ENCODE measurements around the gene MAP1B.

DNA sequence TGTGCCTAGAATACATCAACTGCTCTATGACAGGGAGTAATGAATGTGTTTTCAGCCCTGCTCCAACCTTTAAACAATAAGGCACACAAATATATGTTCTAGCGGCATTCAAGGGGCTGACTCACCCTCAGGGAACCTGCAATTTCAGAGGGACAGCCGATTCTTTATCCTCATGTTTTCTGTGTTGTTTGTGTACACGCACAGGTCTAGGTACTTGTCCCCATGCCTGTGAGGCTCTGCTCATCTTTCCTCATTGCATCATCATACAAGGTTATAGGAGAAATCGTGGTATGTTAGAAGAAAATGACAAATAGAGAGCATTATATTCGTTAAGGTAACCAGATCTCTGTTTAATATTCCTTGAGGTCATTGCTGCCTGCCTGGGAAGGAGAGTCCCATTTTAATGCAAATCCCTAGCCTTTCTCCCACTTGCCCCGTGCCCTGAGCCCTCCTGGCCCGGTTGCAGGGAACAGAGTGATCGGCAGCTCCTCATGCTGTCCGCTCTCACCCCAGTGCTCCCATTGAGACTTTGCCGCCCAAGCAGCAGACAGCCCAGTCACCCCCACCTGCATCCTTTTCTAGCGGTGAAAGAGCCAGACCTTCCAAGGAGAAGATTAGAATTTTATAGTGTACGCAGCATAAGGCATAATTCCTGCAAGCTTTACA lies 14.6 kb downstream of the MAP1B start:
- TF ChIP-seq SNRNP70 (optimal IDR thresholded peaks at IDR 0.05; ENCODE audit: low read depth, low read length) = no peak
- TF ChIP-seq, protein P1, sequence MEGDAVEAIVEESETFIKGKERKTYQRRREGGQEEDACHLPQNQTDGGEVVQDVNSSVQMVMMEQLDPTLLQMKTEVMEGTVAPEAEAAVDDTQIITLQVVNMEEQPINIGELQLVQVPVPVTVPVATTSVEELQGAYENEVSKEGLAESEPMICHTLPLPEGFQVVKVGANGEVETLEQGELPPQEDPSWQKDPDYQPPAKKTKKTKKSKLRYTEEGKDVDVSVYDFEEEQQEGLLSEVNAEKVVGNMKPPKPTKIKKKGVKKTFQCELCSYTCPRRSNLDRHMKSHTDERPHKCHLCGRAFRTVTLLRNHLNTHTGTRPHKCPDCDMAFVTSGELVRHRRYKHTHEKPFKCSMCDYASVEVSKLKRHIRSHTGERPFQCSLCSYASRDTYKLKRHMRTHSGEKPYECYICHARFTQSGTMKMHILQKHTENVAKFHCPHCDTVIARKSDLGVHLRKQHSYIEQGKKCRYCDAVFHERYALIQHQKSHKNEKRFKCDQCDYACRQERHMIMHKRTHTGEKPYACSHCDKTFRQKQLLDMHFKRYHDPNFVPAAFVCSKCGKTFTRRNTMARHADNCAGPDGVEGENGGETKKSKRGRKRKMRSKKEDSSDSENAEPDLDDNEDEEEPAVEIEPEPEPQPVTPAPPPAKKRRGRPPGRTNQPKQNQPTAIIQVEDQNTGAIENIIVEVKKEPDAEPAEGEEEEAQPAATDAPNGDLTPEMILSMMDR (IDR thresholded peaks at IDR 0.05 in 2 of 3, conservative IDR thresholded peaks at IDR 0.05 in 1 of 3; ENCODE audit: insufficient read depth in 2 of 3, low read depth in 1 of 3, low read length in 3 of 3) = no peak
- no peak for TF ChIP-seq CEBPB (tag; IDR thresholded peaks at IDR 0.05)
- no peak for TF ChIP-seq POLR2A (conservative IDR thresholded peaks at IDR 0.05)
- no peak for TF ChIP-seq EZH2 (IDR thresholded peaks at IDR 0.05; ENCODE audit: borderline replicate concordance, low read depth, low read length)
- TF ChIP-seq, protein P2, sequence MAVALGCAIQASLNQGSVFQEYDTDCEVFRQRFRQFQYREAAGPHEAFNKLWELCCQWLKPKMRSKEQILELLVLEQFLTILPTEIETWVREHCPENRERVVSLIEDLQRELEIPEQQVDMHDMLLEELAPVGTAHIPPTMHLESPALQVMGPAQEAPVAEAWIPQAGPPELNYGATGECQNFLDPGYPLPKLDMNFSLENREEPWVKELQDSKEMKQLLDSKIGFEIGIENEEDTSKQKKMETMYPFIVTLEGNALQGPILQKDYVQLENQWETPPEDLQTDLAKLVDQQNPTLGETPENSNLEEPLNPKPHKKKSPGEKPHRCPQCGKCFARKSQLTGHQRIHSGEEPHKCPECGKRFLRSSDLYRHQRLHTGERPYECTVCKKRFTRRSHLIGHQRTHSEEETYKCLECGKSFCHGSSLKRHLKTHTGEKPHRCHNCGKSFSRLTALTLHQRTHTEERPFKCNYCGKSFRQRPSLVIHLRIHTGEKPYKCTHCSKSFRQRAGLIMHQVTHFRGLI (CRISPR knock-in tag; IDR thresholded peaks at IDR 0.05) = no peak
- no peak for TF ChIP-seq JUND (IDR thresholded peaks at IDR 0.05; ENCODE audit: borderline replicate concordance, low read depth, low read length)
- TF ChIP-seq JUND (tag; IDR thresholded peaks at IDR 0.05; ENCODE audit: borderline replicate concordance, low read depth, low read length) = no peak
- TF ChIP-seq, protein P3, sequence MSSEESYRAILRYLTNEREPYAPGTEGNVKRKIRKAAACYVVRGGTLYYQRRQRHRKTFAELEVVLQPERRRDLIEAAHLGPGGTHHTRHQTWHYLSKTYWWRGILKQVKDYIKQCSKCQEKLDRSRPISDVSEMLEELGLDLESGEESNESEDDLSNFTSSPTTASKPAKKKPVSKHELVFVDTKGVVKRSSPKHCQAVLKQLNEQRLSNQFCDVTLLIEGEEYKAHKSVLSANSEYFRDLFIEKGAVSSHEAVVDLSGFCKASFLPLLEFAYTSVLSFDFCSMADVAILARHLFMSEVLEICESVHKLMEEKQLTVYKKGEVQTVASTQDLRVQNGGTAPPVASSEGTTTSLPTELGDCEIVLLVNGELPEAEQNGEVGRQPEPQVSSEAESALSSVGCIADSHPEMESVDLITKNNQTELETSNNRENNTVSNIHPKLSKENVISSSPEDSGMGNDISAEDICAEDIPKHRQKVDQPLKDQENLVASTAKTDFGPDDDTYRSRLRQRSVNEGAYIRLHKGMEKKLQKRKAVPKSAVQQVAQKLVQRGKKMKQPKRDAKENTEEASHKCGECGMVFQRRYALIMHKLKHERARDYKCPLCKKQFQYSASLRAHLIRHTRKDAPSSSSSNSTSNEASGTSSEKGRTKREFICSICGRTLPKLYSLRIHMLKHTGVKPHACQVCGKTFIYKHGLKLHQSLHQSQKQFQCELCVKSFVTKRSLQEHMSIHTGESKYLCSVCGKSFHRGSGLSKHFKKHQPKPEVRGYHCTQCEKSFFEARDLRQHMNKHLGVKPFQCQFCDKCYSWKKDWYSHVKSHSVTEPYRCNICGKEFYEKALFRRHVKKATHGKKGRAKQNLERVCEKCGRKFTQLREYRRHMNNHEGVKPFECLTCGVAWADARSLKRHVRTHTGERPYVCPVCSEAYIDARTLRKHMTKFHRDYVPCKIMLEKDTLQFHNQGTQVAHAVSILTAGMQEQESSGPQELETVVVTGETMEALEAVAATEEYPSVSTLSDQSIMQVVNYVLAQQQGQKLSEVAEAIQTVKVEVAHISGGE (CRISPR knock-in tag; IDR thresholded peaks at IDR 0.05) = no peak
- no peak for TF ChIP-seq RCOR1 (IDR thresholded peaks at IDR 0.05; ENCODE audit: borderline replicate concordance in 1 of 2, low read depth in 2 of 2, low read length in 2 of 2)
- no peak for TF ChIP-seq MYC (IDR thresholded peaks at IDR 0.05; ENCODE audit: low read depth, low read length)
- TF ChIP-seq MYC (CRISPR knock-in tag; IDR thresholded peaks at IDR 0.05; ENCODE audit: borderline replicate concordance, low read depth) = no peak
- TF ChIP-seq, protein P4, sequence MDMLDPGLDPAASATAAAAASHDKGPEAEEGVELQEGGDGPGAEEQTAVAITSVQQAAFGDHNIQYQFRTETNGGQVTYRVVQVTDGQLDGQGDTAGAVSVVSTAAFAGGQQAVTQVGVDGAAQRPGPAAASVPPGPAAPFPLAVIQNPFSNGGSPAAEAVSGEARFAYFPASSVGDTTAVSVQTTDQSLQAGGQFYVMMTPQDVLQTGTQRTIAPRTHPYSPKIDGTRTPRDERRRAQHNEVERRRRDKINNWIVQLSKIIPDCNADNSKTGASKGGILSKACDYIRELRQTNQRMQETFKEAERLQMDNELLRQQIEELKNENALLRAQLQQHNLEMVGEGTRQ (CRISPR knock-in tag; IDR thresholded peaks at IDR 0.05) = no peak

All from K562 (cell line).